HG02840 (cell line): ENCODE data around the gene XRCC6.
"Not testable (repeated sequence)": the region's sequence is repeated elsewhere in the genome, so short reads cannot be mapped to it uniquely, and the experiment has no call there.

ENCODE experiments used
- ATAC-seq: cut with Tn5 transposase; IDR thresholded peaks from one replicate; pipeline ENCODE4 v1.9.1; 2021; ENCODE audit warnings: mild to moderate bottlenecking, moderate library complexity, moderate number of reproducible peaks; ENCODE audit not compliant: unreplicated experiment, low FRiP score

Gene XRCC6

GRCh38 chr22:41621099-41621910 lies at the start of gene XRCC6:
Gene XRCC6, plus strand, starts transcription at chr22:41621295. Its CDS starts 710 bp downstream, at chr22:41622005.
- ATAC-seq = peak; percentile 81

GRCh38 chr22:41571786-41572185 lies 49.3 kb upstream of the XRCC6 start:
- ATAC-seq = no peak

GRCh38 chr22:41572305-41572704 lies 48.8 kb upstream of the XRCC6 start:
- ATAC-seq = not testable (repeated sequence)

GRCh38 chr22:41573677-41574076 lies 47.4 kb upstream of the XRCC6 start:
- no peak for ATAC-seq

GRCh38 chr22:41574847-41575381 lies 46.2 kb upstream of the XRCC6 start:
- ATAC-seq = no peak

- no peak for ATAC-seq
Observed at GRCh38 chr22:41575533-41575932, 45.6 kb upstream of the XRCC6 start.

GRCh38 chr22:41576877-41577276 lies 44.2 kb upstream of the XRCC6 start:
- ATAC-seq = no peak

- ATAC-seq = no peak
Observed at GRCh38 chr22:41578114-41578513, 43.0 kb upstream of the XRCC6 start.

GRCh38 chr22:41578818-41579217 lies 42.3 kb upstream of the XRCC6 start:
- no peak for ATAC-seq

GRCh38 chr22:41579297-41579996 lies 41.6 kb upstream of the XRCC6 start:
- ATAC-seq = no peak

GRCh38 chr22:41579997-41580355 lies 41.1 kb upstream of the XRCC6 start:
- no peak for ATAC-seq

- ATAC-seq = no peak
Observed at GRCh38 chr22:41582694-41583093, 38.4 kb upstream of the XRCC6 start.

GRCh38 chr22:41584881-41585280 lies 36.2 kb upstream of the XRCC6 start:
- no peak for ATAC-seq

- ATAC-seq = no peak
Observed at GRCh38 chr22:41585898-41586297, 35.2 kb upstream of the XRCC6 start.

- no peak for ATAC-seq
Observed at GRCh38 chr22:41587347-41587723, 33.8 kb upstream of the XRCC6 start.

GRCh38 chr22:41589391-41590241 lies 31.5 kb upstream of the XRCC6 start, which contains the start of gene PMM1:
Gene PMM1, minus strand, starts transcription at chr22:41589840. Its CDS starts 35 bp downstream, at chr22:41589805.
- ATAC-seq = peak; percentile 89

- ATAC-seq = not testable (repeated sequence)
Observed at GRCh38 chr22:41593336-41593960, 27.6 kb upstream of the XRCC6 start.

GRCh38 chr22:41595703-41596102 lies 25.4 kb upstream of the XRCC6 start:
- no peak for ATAC-seq

GRCh38 chr22:41596776-41597634 lies 24.1 kb upstream of the XRCC6 start:
- no peak for ATAC-seq
